KOPT-K1 (cell line): ENCODE measurements around the gene B4GALT7.

Source experiments
- H3K27ac ChIP-seq: fragments of 200-600 bp; sonication (generic); 2 replicates; pipeline ENCODE4 v1.5.1; 2016; ENCODE audit warnings: antibody characterized with exemption, mild to moderate bottlenecking, low read depth, low read length; ENCODE audit not compliant: poor library complexity, severe bottlenecking
- H3K36me3 ChIP-seq: fragments of 200-600 bp; sonication (generic); 2 replicates; pipeline ENCODE4 v1.5.1; 2017; ENCODE audit warnings: antibody characterized with exemption, mild to moderate bottlenecking, low read length, moderate library complexity; ENCODE audit not compliant: insufficient read depth
- H3K9me3 ChIP-seq: fragments of 200-600 bp; sonication (generic); 2 replicates; pipeline ENCODE4 v1.5.1; 2017; ENCODE audit warnings: antibody characterized with exemption, low read length, mild to moderate bottlenecking; ENCODE audit not compliant: insufficient read depth, poor library complexity, severe bottlenecking

The B4GALT7 gene

GRCh38 chr5:177578316-177578715 lies 21.6 kb upstream of the B4GALT7 start:
- Histone ChIP-seq H3K36me3 (no peaks in the 10 kb centered on the region), H3K27ac (no peak overlapping the region), H3K9me3 (no peaks in the 10 kb centered on the region)

DNA sequence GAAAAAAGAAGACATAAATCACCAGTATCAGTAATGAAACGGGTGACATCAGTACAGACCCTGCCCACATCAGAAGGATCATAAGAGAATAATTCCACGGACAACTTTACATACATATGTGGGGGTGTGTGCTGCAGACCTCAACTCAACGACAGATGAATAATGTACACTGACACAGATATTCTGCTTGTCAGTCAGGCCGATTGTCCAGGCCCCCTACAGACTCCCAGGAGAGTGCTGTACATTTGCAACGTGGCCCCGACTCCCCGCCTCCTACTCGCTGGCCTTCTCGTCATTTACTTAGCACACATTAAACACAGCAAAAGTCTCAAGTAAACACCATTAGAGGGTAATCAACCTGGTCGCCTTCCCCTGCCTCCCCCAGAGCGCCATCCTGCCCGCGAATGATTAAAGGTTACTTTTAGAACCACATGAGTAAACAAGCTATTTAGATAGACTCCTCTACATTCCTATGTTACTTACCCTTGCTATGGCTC lies 11.5 kb upstream of the B4GALT7 start:
- Histone ChIP-seq H3K9me3 (peaks cover 5% of the 10 kb centered on the region), H3K27ac (no peak overlapping the region), H3K36me3 (peaks cover 3% of the 10 kb centered on the region)

DNA sequence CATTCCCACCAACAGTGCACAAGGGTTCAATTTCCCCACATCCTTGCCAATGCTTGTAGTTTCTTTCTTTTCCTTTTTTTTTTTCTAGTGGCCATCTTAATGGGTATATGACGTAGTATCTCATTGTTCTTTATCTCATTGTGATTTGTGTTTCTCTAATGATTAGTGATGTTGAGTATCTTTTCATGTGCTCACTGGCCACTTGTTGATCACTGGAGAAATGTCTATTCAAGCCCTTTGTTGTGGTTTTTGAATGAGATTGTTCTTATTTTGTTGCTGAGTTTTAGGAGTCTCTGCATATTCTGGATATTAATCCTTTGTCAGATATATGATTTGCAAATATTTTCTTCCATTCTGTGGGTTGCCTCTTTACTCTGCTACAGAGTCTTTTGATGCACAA lies 9.5 kb upstream of the B4GALT7 start:
- Histone ChIP-seq H3K36me3 (peaks cover 22% of the 10 kb centered on the region), H3K9me3 (peaks cover 5% of the 10 kb centered on the region), H3K27ac (no peak overlapping the region)

- Histone ChIP-seq H3K9me3 (peaks cover 5% of the 10 kb centered on the region), H3K36me3 (peaks cover 35% of the 10 kb centered on the region), H3K27ac (no peak overlapping the region)
Observed at GRCh38 chr5:177591690-177592009, 8.3 kb upstream of the B4GALT7 start.

DNA sequence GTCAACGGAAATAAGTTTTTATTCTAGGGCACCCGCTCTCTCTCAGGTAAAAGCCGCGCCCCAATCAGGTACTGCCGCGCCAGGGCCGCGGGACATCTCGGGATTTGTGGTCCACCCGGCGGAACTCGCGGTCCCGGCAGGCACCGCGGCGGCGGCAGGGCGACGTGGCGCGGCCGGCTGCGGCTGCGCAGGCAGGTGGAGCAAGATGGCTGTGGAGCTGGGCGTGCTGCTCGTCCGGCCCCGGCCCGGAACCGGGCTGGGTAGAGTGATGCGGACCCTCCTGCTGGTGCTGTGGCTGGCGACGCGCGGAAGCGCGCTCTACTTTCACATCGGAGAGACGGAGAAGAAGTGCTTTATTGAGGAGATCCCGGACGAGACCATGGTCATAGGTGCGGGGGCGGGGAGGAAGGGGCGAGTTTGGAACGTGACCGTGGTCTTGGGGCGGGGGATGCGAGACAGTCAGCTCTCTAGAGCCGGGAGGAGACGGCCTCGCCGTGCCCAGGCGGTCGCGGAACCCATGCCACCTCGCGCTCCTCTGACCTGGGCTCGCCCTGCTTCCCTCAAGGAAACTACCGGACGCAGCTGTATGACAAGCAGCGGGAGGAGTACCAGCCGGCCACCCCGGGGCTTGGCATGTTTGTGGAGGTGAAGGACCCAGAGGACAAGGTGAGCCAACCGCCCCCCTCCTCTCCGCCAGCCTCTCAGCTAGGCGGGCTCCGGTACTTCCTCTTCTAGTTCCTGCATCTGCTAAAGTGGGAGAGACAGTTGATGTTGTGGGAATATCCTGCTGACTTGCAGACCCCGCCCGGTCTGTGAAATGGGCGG lies 7.7 kb upstream of the B4GALT7 start, which contains the start of gene TMED9:
Gene TMED9 (plus strand): TSS at position 194 of the 825 bp plus-strand sequence. CDS start 12 bp downstream, at position 206.
- peaks cover 36% of the 10 kb centered on the region for H3K36me3 ChIP-seq
- peak within 1 kb of the TSS; percentile 78 for H3K27ac ChIP-seq
- H3K9me3 ChIP-seq, result peaks cover 5% of the 10 kb centered on the region

DNA sequence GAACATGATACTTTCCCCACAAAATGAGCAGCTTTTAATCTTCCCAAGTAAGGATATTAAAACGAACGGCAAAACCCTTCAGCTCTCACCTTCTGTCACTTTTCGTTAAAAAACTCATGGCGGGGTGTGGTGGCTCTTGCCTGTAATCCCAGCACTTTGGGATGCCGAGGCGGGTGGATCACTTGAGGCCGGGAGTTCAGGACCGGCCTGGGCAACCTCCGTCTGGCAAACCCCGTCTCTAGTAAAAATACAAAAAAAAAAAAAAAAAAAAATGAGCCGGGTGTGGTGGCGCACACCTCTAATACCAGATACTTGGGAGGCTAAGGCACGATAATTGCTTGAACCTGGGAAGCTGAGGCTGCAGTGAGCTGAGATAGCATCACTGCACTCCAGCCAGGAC lies 7.0 kb upstream of the B4GALT7 start:
- peaks cover 36% of the 10 kb centered on the region for H3K36me3 ChIP-seq
- peaks cover 5% of the 10 kb centered on the region for H3K9me3 ChIP-seq
- peak overlapping the region; percentile 78 for H3K27ac ChIP-seq

- H3K36me3 ChIP-seq, result peaks cover 36% of the 10 kb centered on the region
- peaks cover 2% of the 10 kb centered on the region for H3K9me3 ChIP-seq
- H3K27ac ChIP-seq, result no peak overlapping the region
Observed at GRCh38 chr5:177593511-177593910, 6.4 kb upstream of the B4GALT7 start.

DNA sequence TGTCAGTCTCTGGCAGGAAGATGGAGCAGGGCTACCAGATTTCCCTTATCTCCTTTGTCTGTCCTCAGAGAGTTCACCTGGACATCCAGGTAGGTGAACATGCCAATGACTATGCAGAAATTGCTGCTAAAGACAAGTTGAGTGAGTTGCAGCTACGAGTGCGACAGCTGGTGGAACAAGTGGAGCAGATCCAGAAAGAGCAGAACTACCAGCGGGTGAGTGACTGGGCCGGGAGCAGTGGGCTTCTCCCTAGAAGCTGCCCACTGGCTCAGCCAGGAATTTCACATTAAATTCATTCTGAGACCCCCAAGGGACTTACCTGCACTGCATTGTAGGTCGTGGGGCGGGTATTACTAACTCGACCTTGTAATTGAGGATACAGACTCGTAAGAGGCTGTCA lies 5.9 kb upstream of the B4GALT7 start:
- Histone ChIP-seq H3K9me3 (no peaks in the 10 kb centered on the region), H3K27ac (no peak overlapping the region), H3K36me3 (peaks cover 36% of the 10 kb centered on the region)

DNA sequence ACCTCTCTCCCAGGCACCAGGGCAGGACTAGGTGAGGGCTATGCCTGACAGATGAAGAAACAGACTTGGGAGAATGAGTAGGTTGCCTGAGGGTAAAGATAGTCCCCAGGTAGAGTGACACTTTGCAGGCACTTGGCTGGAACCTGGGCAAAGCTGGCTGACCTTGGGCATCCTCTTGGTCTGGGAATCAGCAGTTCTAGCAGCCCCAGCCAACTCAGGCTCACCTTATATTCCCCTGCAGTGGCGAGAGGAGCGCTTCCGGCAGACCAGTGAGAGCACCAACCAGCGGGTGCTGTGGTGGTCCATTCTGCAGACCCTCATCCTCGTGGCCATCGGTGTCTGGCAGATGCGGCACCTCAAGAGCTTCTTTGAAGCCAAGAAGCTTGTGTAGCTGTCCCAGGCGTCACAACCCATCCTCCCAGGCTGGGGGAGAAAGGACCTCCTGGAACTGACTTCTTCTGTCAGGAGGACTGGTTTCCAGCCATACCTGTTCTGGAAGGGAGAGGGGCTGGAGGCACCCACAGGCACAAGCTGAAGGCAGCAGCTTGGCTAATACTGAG lies 4.8 kb upstream of the B4GALT7 start:
- Histone ChIP-seq H3K36me3 (peaks cover 36% of the 10 kb centered on the region), H3K9me3 (no peaks in the 10 kb centered on the region), H3K27ac (no peak overlapping the region)

DNA sequence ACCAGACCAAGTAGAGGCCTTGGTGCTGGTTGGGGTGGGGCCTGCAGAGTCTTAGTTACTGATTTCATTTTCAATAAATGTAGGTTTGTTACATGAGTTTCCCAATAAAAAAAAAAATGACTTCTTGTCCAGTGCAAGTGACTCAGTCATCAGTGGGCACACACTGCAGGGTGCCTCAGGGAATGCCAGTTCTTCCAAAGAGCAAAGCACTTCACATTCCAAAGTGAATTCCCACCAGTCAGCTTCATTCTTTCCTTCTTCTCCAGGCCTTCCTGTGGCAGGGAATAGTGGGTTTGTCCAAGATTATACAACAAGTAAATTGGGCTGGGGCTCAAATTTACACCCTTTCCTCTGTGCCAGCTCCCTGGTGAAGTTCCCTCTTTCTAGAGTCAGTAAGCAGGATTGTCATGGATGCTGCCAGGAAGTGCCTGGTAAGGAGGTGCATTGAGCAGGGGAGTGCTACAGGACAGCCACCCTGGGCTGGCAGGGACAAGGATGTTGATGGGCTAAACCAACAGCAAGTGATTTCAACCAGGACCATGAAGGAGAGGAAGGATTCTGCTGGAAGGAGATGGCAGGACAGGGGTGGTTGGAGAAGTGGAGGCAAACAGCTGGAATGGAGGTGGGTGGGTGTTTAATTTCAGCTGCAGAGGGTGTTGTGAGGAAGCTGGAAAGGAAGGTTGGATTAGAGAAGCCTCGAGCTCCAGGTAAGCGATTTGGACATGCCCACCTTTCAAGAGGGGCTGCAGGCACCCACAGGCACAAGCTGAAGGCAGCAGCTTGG lies 3.7 kb upstream of the B4GALT7 start:
- H3K9me3 ChIP-seq, result no peaks in the 10 kb centered on the region
- H3K27ac ChIP-seq, result no peak overlapping the region
- peaks cover 36% of the 10 kb centered on the region for H3K36me3 ChIP-seq

GRCh38 chr5:177596775-177597238 lies 3.1 kb upstream of the B4GALT7 start:
- Histone ChIP-seq H3K27ac (no peak overlapping the region), H3K36me3 (peaks cover 36% of the 10 kb centered on the region), H3K9me3 (no peaks in the 10 kb centered on the region)

- peaks cover 33% of the 10 kb centered on the region for H3K36me3 ChIP-seq
- no peaks in the 10 kb centered on the region for H3K9me3 ChIP-seq
- H3K27ac ChIP-seq, result no peak overlapping the region
Observed at GRCh38 chr5:177598477-177598876, 1.5 kb upstream of the B4GALT7 start.

GRCh38 chr5:177600508-177601018 lies 631 bp downstream of the B4GALT7 start:
- peaks cover 15% of the 10 kb centered on the region for H3K36me3 ChIP-seq
- H3K9me3 ChIP-seq, result no peaks in the 10 kb centered on the region
- H3K27ac ChIP-seq, result peak overlapping the region; percentile 67

- Histone ChIP-seq H3K9me3 (no peaks in the 10 kb centered on the region), H3K36me3 (peaks cover 15% of the 10 kb centered on the region), H3K27ac (no peak overlapping the region)
Observed at GRCh38 chr5:177601126-177601525, 1.2 kb downstream of the B4GALT7 start.
